Stimulated activated effector memory CD8-positive, alpha-beta T cell treated with anti-CD3 and anti-CD28 coated beads, Interleukin-12 subunit alpha, Interleukin-12 subunit beta, amount 100 ng/mL, for 72 hours (primary cell): Measurements from ENCODE around the gene TBC1D22A.
A peak's percentile ranks its signal among the peaks of the same experiment; 100 is the strongest.

Source experiments
- ATAC-seq: fragments of 150-1000 bp; cut with Tn5 transposase; 2 replicates; pipeline ENCODE4 v1.10.0; 2021
- DNase-seq, 2 donors: peaks; one replicate each; pipeline ENCODE4 v3.0.0; 2021 to 2022; ENCODE audit warnings: low spot score in 2 of 2
- H3K27ac Mint-ChIP-seq: one replicate; pipeline ENCODE4 v1.8.0; 2022; ENCODE audit warnings: mild to moderate bottlenecking, mixed read lengths
- H3K36me3 Mint-ChIP-seq: one replicate; pipeline ENCODE4 v1.8.0; 2022; ENCODE audit warnings: mild to moderate bottlenecking, mixed read lengths
- H3K4me1 Mint-ChIP-seq: one replicate; pipeline ENCODE4 v1.8.0; 2022; ENCODE audit warnings: mixed read lengths
- H3K4me3 Mint-ChIP-seq: one replicate; pipeline ENCODE4 v1.8.0; 2022; ENCODE audit warnings: mild to moderate bottlenecking, mixed read lengths
- H3K9me3 Mint-ChIP-seq: one replicate; pipeline ENCODE4 v1.8.0; 2022; ENCODE audit warnings: mixed read lengths

The TBC1D22A gene

GRCh38 chr22:46951350-46951749 lies 188.9 kb downstream of the TBC1D22A start:
- Mint-ChIP-seq H3K27ac (no peak overlapping the region), H3K9me3 (no peaks in the 10 kb centered on the region), H3K4me3 (no peak overlapping the region), H3K36me3 (peaks cover 50% of the 10 kb centered on the region), H3K4me1 (peaks cover 51% of the 10 kb centered on the region)
- DNase-seq (no peak), ATAC-seq (no peak)

GRCh38 chr22:46951973-46952372 lies 189.5 kb downstream of the TBC1D22A start:
- H3K4me1 Mint-ChIP-seq = peaks cover 50% of the 10 kb centered on the region
- no peak overlapping the region for H3K4me3 Mint-ChIP-seq
- DNase-seq = no peak
- no peak for ATAC-seq
- H3K9me3 Mint-ChIP-seq = no peaks in the 10 kb centered on the region
- no peak overlapping the region for H3K27ac Mint-ChIP-seq
- H3K36me3 Mint-ChIP-seq = peaks cover 56% of the 10 kb centered on the region

GRCh38 chr22:46953968-46954765 lies 191.7 kb downstream of the TBC1D22A start:
- no peak for DNase-seq
- Mint-ChIP-seq H3K27ac (no peak overlapping the region), H3K36me3 (peaks cover 39% of the 10 kb centered on the region), H3K4me1 (peaks cover 44% of the 10 kb centered on the region), H3K4me3 (no peak overlapping the region), H3K9me3 (no peaks in the 10 kb centered on the region)
- no peak for ATAC-seq

GRCh38 chr22:46954781-46955180 lies 192.3 kb downstream of the TBC1D22A start:
- H3K4me1 Mint-ChIP-seq = peaks cover 38% of the 10 kb centered on the region
- H3K9me3 Mint-ChIP-seq = no peaks in the 10 kb centered on the region
- ATAC-seq (no peak), DNase-seq (no peak)
- no peak overlapping the region for H3K27ac Mint-ChIP-seq
- H3K36me3 Mint-ChIP-seq = peaks cover 33% of the 10 kb centered on the region
- H3K4me3 Mint-ChIP-seq = no peak overlapping the region

- H3K9me3 Mint-ChIP-seq = no peaks in the 10 kb centered on the region
- DNase-seq (no peak), ATAC-seq (no peak)
- no peak overlapping the region for H3K4me3 Mint-ChIP-seq
- peaks cover 37% of the 10 kb centered on the region for H3K4me1 Mint-ChIP-seq
- H3K27ac Mint-ChIP-seq = peak overlapping the region; percentile 75
- H3K36me3 Mint-ChIP-seq = peaks cover 32% of the 10 kb centered on the region
Observed at GRCh38 chr22:46956498-46957215, 194.2 kb downstream of the TBC1D22A start.

GRCh38 chr22:46957521-46957920 lies 195.1 kb downstream of the TBC1D22A start:
- no peak for DNase-seq
- no peak overlapping the region for H3K27ac Mint-ChIP-seq
- peaks cover 23% of the 10 kb centered on the region for H3K36me3 Mint-ChIP-seq
- peaks cover 37% of the 10 kb centered on the region for H3K4me1 Mint-ChIP-seq
- no peak overlapping the region for H3K4me3 Mint-ChIP-seq
- no peak for ATAC-seq
- no peaks in the 10 kb centered on the region for H3K9me3 Mint-ChIP-seq

- no peak overlapping the region for H3K27ac Mint-ChIP-seq
- H3K4me1 Mint-ChIP-seq = peaks cover 36% of the 10 kb centered on the region
- ATAC-seq (no peak), DNase-seq (no peak)
- H3K36me3 Mint-ChIP-seq = peaks cover 23% of the 10 kb centered on the region
- no peak overlapping the region for H3K4me3 Mint-ChIP-seq
- H3K9me3 Mint-ChIP-seq = no peaks in the 10 kb centered on the region
Observed at GRCh38 chr22:46958191-46958590, 195.7 kb downstream of the TBC1D22A start.

- Mint-ChIP-seq H3K36me3 (peaks cover 23% of the 10 kb centered on the region), H3K27ac (no peak overlapping the region), H3K9me3 (no peaks in the 10 kb centered on the region), H3K4me3 (no peak overlapping the region), H3K4me1 (peaks cover 39% of the 10 kb centered on the region)
- ATAC-seq (no peak), DNase-seq (no peak)
Observed at GRCh38 chr22:46958658-46959057, 196.2 kb downstream of the TBC1D22A start.

- Mint-ChIP-seq H3K27ac (no peak overlapping the region), H3K36me3 (peaks cover 18% of the 10 kb centered on the region)
- no peak for ATAC-seq
Observed at GRCh38 chr22:46959369-46959768, 196.9 kb downstream of the TBC1D22A start.

GRCh38 chr22:46961591-46962295 lies 199.3 kb downstream of the TBC1D22A start:
- ATAC-seq (no peak), DNase-seq (no peak)
- Mint-ChIP-seq H3K4me1 (peaks cover 46% of the 10 kb centered on the region), H3K36me3 (peaks cover 11% of the 10 kb centered on the region), H3K9me3 (no peaks in the 10 kb centered on the region), H3K27ac (no peak overlapping the region), H3K4me3 (no peak overlapping the region)

More at GRCh38 chr22:46959369-46959768, 196.9 kb downstream of the TBC1D22A start:
- no peak for DNase-seq
- Mint-ChIP-seq H3K4me3 (no peak overlapping the region), H3K4me1 (peaks cover 38% of the 10 kb centered on the region), H3K9me3 (no peaks in the 10 kb centered on the region)

GRCh38 chr22:46962406-46962805 lies 200.0 kb downstream of the TBC1D22A start:
- no peak for ATAC-seq
- no peak for DNase-seq
- Mint-ChIP-seq H3K4me3 (no peak overlapping the region), H3K27ac (no peak overlapping the region), H3K36me3 (peaks cover 6% of the 10 kb centered on the region), H3K9me3 (no peaks in the 10 kb centered on the region), H3K4me1 (peaks cover 42% of the 10 kb centered on the region)

GRCh38 chr22:46963672-46964545 lies 201.5 kb downstream of the TBC1D22A start:
- ATAC-seq = no peak
- peaks cover 6% of the 10 kb centered on the region for H3K36me3 Mint-ChIP-seq
- H3K27ac Mint-ChIP-seq = peak overlapping the region; percentile 52
- H3K4me3 Mint-ChIP-seq = no peak overlapping the region
- H3K9me3 Mint-ChIP-seq = no peaks in the 10 kb centered on the region
- H3K4me1 Mint-ChIP-seq = peaks cover 53% of the 10 kb centered on the region
- DNase-seq = no peak

GRCh38 chr22:46964773-46965550 lies 202.5 kb downstream of the TBC1D22A start:
- Mint-ChIP-seq H3K9me3 (no peaks in the 10 kb centered on the region), H3K4me1 (peaks cover 63% of the 10 kb centered on the region), H3K36me3 (peaks cover 6% of the 10 kb centered on the region), H3K27ac (no peak overlapping the region), H3K4me3 (no peak overlapping the region)
- DNase-seq (no peak), ATAC-seq (no peak)
